GM23248 (cell line): ENCODE data around the gene PMAIP1. TPM values are rescaled to one million over a fixed set of nuclear protein-coding genes. Genes with fewer than 3 reads are reported as not detected.

Experiments
- DNase-seq: peaks from one replicate; pipeline ENCODE4 v3.0.0-alpha.2; 2015
- H2AFZ ChIP-seq: fragments of 200-600 bp; sonication (generic); 2 replicates; pipeline ENCODE4 v1.6.1; 2016; ENCODE audit warnings: antibody characterized with exemption
- H3F3A ChIP-seq: fragments of 200-600 bp; sonication (generic); 2 replicates; pipeline ENCODE4 v1.6.1; 2016; ENCODE audit warnings: mild to moderate bottlenecking, antibody characterized with exemption, mixed run types; ENCODE audit not compliant: insufficient read depth
- H3K27ac ChIP-seq: fragments of 200-600 bp; sonication (generic); 2 replicates; pipeline ENCODE4 v1.5.1; 2016; ENCODE audit warnings: mild to moderate bottlenecking
- H3K27me3 ChIP-seq: fragments of 200-600 bp; sonication (generic); replicated peaks from 2 replicates; pipeline ENCODE4 v1.6.1; 2016; ENCODE audit warnings: mild to moderate bottlenecking; ENCODE audit not compliant: insufficient read depth
- H3K36me3 ChIP-seq: fragments of 200-600 bp; sonication (generic); 2 replicates; pipeline ENCODE4 v1.6.1; 2016; ENCODE audit warnings: low read depth, mild to moderate bottlenecking
- H3K4me1 ChIP-seq: fragments of 200-600 bp; sonication (generic); 2 replicates; pipeline ENCODE4 v1.6.1; 2016; ENCODE audit warnings: mild to moderate bottlenecking; ENCODE audit not compliant: insufficient read depth
- H3K4me2 ChIP-seq: fragments of 200-600 bp; sonication (generic); one replicate; pipeline ENCODE4 v1.6.1; 2016; ENCODE audit warnings: mild to moderate bottlenecking; ENCODE audit not compliant: unreplicated experiment
- H3K4me3 ChIP-seq: fragments of 200-600 bp; sonication (generic); 2 replicates; pipeline ENCODE4 v1.5.1; 2016; ENCODE audit warnings: mild to moderate bottlenecking
- H3K79me2 ChIP-seq: fragments of 200-600 bp; sonication (generic); 2 replicates; pipeline ENCODE4 v1.6.1; 2016; ENCODE audit warnings: mild to moderate bottlenecking; ENCODE audit not compliant: insufficient read depth
- H3K9ac ChIP-seq: fragments of 200-600 bp; sonication (generic); 2 replicates; pipeline ENCODE4 v1.6.1; 2016; ENCODE audit warnings: mild to moderate bottlenecking
- H3K9me2 ChIP-seq: fragments of 200-600 bp; sonication (generic); 2 replicates; pipeline ENCODE4 v1.6.1; 2016; ENCODE audit warnings: mixed run types, mild to moderate bottlenecking, moderate library complexity; ENCODE audit not compliant: insufficient read depth
- H3K9me3 ChIP-seq: fragments of 200-600 bp; sonication (generic); one replicate; pipeline ENCODE4 v1.6.1; 2017; ENCODE audit warnings: low read depth
- H4K20me1 ChIP-seq: fragments of 200-600 bp; sonication (generic); 2 replicates; pipeline ENCODE4 v1.6.0; 2016; ENCODE audit not compliant: insufficient read depth
- EZH2 ChIP-seq: fragments of 200-600 bp; sonication (generic); IDR thresholded peaks from 2 replicates; pipeline ENCODE4 v1.6.1; 2018; ENCODE audit warnings: antibody characterized with exemption, mild to moderate bottlenecking; ENCODE audit not compliant: insufficient read depth, poor library complexity, severe bottlenecking
- EZH2phosphoT487 ChIP-seq: fragments of 200-600 bp; sonication (generic); IDR thresholded peaks from 2 replicates; pipeline ENCODE4 v1.6.1; 2018; ENCODE audit warnings: antibody characterized with exemption, moderate library complexity, mild to moderate bottlenecking, low read depth; ENCODE audit not compliant: insufficient read depth
- WGBS, 2 experiments: methylation state at CpG; one replicate each; pipeline ENCODE4 v1.1.6; 2015 to 2017; ENCODE audit warnings: low lambda C conversion rate in 2 of 2, low coverage in 1 of 2; ENCODE audit errors: missing lambda C conversion rate in 2 of 2; 5-methylcytosine and 5-hydroxymethylcytosine counted together
- in situ Hi-C: fragments of 300-500 bp; cut with MboI; formaldehyde crosslinking; loops from 2 replicates; pipeline ENCODE4 v1.15.0; 2020
- polyA plus RNA-seq: library from polyadenylated mRNA; unstranded; fragments of >200 nt; fragmentation: Nextera tagmentation; extraction: Ambion mirVana; gene quantifications from 2 replicates; pipeline ENCODE4 v1.2.1, GENCODE V29; 2016
- total RNA-seq: library from RNA; depleted of rRNA; stranded (reverse); fragments of >200 nt; shearing (Covaris generic); gene quantifications from 2 replicates; pipeline ENCODE4 v1.2.3, GENCODE V29; 2014

Gene PMAIP1
- total and polyA plus RNA-seq, 2 experiments from 2014 or later, result 5.3 to 7.5 TPM

GRCh38 chr18:59941331-59941730 is 41.5 kb downstream of the PMAIP1 start:
- H3K79me2 ChIP-seq, result no peaks in the 10 kb centered on the region
- WGBS, 2 experiments, result 75 to 76% methylated on average over 4 of the region's 4 CpGs
- TF ChIP-seq EZH2phosphoT487, result no peak
- no peaks in the 10 kb centered on the region for H3F3A ChIP-seq
- H3K9me3 ChIP-seq, result no peaks in the 10 kb centered on the region
- H4K20me1 ChIP-seq, result no peaks in the 10 kb centered on the region
- in situ Hi-C loops, result no loop called here
- no peak overlapping the region for H3K9ac ChIP-seq
- H2AFZ ChIP-seq, result no peak overlapping the region
- H3K4me1 ChIP-seq, result no peaks in the 10 kb centered on the region
- H3K4me2 ChIP-seq, result no peak overlapping the region
- no peaks in the 10 kb centered on the region for H3K36me3 ChIP-seq
- H3K4me3 ChIP-seq, result no peak overlapping the region
- H3K9me2 ChIP-seq, result no peaks in the 10 kb centered on the region
- no peak for DNase-seq
- no peaks in the 10 kb centered on the region for H3K27me3 ChIP-seq
- no peak overlapping the region for H3K27ac ChIP-seq

- WGBS, 2 experiments, result 78 to 85% methylated on average over 4 of the region's 4 CpGs
- Histone ChIP-seq H3K9me3 (no peaks in the 10 kb centered on the region), H3K4me3 (no peak overlapping the region), H3F3A (no peaks in the 10 kb centered on the region), H3K4me1 (no peaks in the 10 kb centered on the region), H4K20me1 (no peaks in the 10 kb centered on the region), H3K27me3 (no peaks in the 10 kb centered on the region), H3K4me2 (no peak overlapping the region), H3K79me2 (no peaks in the 10 kb centered on the region), H3K9ac (no peak overlapping the region), H3K27ac (no peak overlapping the region), H3K36me3 (no peaks in the 10 kb centered on the region), H2AFZ (no peak overlapping the region), H3K9me2 (no peaks in the 10 kb centered on the region)
- DNase-seq, result no peak
- in situ Hi-C loops, result no loop called here
- TF ChIP-seq EZH2phosphoT487 (no peak), EZH2 (no peak)
These were observed 42.8 kb downstream of the PMAIP1 start for GRCh38 chr18:59942601-59943000.

- Histone ChIP-seq H3K4me2 (no peak overlapping the region), H4K20me1 (no peaks in the 10 kb centered on the region), H3K4me1 (no peaks in the 10 kb centered on the region), H3K79me2 (no peaks in the 10 kb centered on the region), H3K36me3 (no peaks in the 10 kb centered on the region), H3K9me3 (no peaks in the 10 kb centered on the region), H3K9ac (no peak overlapping the region), H3K27ac (no peak overlapping the region), H3K9me2 (no peaks in the 10 kb centered on the region), H2AFZ (no peak overlapping the region), H3K27me3 (no peaks in the 10 kb centered on the region), H3K4me3 (no peak overlapping the region), H3F3A (no peaks in the 10 kb centered on the region)
- no peak for DNase-seq
- no peak for TF ChIP-seq EZH2
- TF ChIP-seq EZH2phosphoT487, result no peak
- in situ Hi-C loops, result no loop called here
- 88 to 95% methylated on average over 2 of the region's 2 CpGs for WGBS, 2 experiments
These were observed 45.7 kb downstream of the PMAIP1 start for GRCh38 chr18:59945544-59945943.

- no peak for TF ChIP-seq EZH2
- TF ChIP-seq EZH2phosphoT487, result no peak
- no peaks in the 10 kb centered on the region for H4K20me1 ChIP-seq
- no peaks in the 10 kb centered on the region for H3K79me2 ChIP-seq
- no peak overlapping the region for H3K9ac ChIP-seq
- H3K27me3 ChIP-seq, result no peaks in the 10 kb centered on the region
- peaks cover 21% of the 10 kb centered on the region for H3F3A ChIP-seq
- no peaks in the 10 kb centered on the region for H3K9me3 ChIP-seq
- 32 to 39% methylated on average over 6 of the region's 6 CpGs for WGBS, 2 experiments
- no peaks in the 10 kb centered on the region for H3K36me3 ChIP-seq
- H3K4me3 ChIP-seq, result no peak overlapping the region
- H3K4me1 ChIP-seq, result peaks cover 29% of the 10 kb centered on the region
- DNase-seq, result peak; percentile 42
- no peak overlapping the region for H3K27ac ChIP-seq
- H3K9me2 ChIP-seq, result no peaks in the 10 kb centered on the region
- H2AFZ ChIP-seq, result no peak overlapping the region
- no peak overlapping the region for H3K4me2 ChIP-seq
- in situ Hi-C loops, result no loop called here
These were observed 50.6 kb downstream of the PMAIP1 start for GRCh38 chr18:59950215-59950944.
